HG03103 (cell line): Measurements from ENCODE around the gene SLC35A1.

Experiments
- ATAC-seq: cut with Tn5 transposase; IDR thresholded peaks from one replicate; pipeline ENCODE4 v1.9.1; 2021; ENCODE audit warnings: low read depth; ENCODE audit not compliant: unreplicated experiment

SLC35A1 gene

GRCh38 chr6:87518453-87518852 lies 45.7 kb downstream of the SLC35A1 start:
- ATAC-seq, result no peak

- ATAC-seq, result no peak
Measured at GRCh38 chr6:87522686-87523085, 49.9 kb downstream of the SLC35A1 start.

DNA sequence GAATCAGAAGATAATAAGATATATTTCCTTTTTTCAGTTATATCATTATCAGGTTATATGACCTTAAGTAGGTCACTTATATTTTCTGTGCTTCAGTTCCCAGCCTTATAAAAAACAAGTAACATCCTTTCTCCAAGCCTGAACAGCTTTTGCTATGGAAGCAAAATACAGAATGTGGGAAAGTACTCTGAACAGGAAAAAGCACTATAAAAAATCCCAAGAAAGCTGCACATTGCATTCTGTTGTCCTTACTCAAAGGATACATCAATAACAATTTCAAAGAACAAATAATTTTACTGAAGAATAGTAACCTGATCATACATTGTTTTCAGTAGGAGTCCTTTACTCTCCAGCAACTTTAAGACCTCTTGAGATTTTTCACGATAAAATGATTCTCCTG lies 56.4 kb downstream of the SLC35A1 start:
- no peak for ATAC-seq

- ATAC-seq, result no peak
Measured at GRCh38 chr6:87534377-87535047, 61.7 kb downstream of the SLC35A1 start.

- ATAC-seq, result no peak
Measured at GRCh38 chr6:87538510-87539260, 65.9 kb downstream of the SLC35A1 start.

- ATAC-seq, result no peak
Measured at GRCh38 chr6:87539554-87539953, 66.8 kb downstream of the SLC35A1 start.

- no peak for ATAC-seq
Measured at GRCh38 chr6:87540539-87540938, 67.8 kb downstream of the SLC35A1 start.

GRCh38 chr6:87541041-87541440 lies 68.3 kb downstream of the SLC35A1 start:
- no peak for ATAC-seq

- no peak for ATAC-seq
Measured at GRCh38 chr6:87541744-87542143, 69.0 kb downstream of the SLC35A1 start.

- ATAC-seq, result no peak
Measured at GRCh38 chr6:87543696-87544473, 71.1 kb downstream of the SLC35A1 start.

GRCh38 chr6:87544474-87544735 lies 71.6 kb downstream of the SLC35A1 start:
- ATAC-seq, result no peak

DNA sequence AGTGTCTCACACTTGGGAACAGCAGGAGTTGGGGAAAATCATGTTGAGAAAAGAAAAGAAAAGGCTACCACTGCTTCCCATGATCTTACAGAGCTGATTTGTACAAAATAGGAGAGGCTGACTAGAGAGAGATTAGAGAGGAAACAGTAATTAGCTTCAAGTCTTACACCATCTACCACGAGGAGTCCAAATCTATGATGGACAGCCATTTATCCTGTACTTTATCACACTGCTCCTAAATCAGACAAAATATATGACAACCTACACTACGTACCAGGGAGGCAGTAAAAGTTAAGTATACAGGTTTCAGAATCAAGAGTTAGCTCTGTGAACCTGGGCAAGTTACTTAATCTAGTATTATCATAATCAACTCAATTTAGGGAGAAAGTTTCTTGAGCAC lies 79.0 kb downstream of the SLC35A1 start:
- ATAC-seq, result no peak

GRCh38 chr6:87553159-87553765 lies 80.5 kb downstream of the SLC35A1 start:
- ATAC-seq, result no peak

- no peak for ATAC-seq
Measured at GRCh38 chr6:87555506-87555905, 82.7 kb downstream of the SLC35A1 start.

GRCh38 chr6:87558446-87558845 lies 85.7 kb downstream of the SLC35A1 start:
- no peak for ATAC-seq

- no peak for ATAC-seq
Measured at GRCh38 chr6:87561017-87561416, 88.2 kb downstream of the SLC35A1 start.
